ENCODE results near the gene FIBCD1.
A peak's percentile ranks its signal among the peaks of the same experiment; 100 is the strongest.

FIBCD1 gene

GRCh38 chr9:130938652-130939404 is at the start of gene FIBCD1:
Gene FIBCD1, minus strand, starts transcription at chr9:130939247. Its CDS starts 640 bp downstream, at chr9:130938607.
- peak; percentile 10 for DNase-seq

GRCh38 chr9:130988400-130988747 is 49.3 kb upstream of the FIBCD1 start:
- no peak for DNase-seq

- DNase-seq = no peak
These were observed 48.8 kb upstream of the FIBCD1 start for GRCh38 chr9:130987738-130988399.

GRCh38 chr9:130987054-130987453 is 48.0 kb upstream of the FIBCD1 start:
- DNase-seq = no peak

GRCh38 chr9:130986356-130986965 is 47.4 kb upstream of the FIBCD1 start:
- DNase-seq = no peak

GRCh38 chr9:130985606-130986162 is 46.6 kb upstream of the FIBCD1 start:
- no peak for DNase-seq

- no peak for DNase-seq
These were observed 46.0 kb upstream of the FIBCD1 start for GRCh38 chr9:130985029-130985428.

- DNase-seq = no peak
These were observed 45.5 kb upstream of the FIBCD1 start for GRCh38 chr9:130984521-130984920.

- no peak for DNase-seq
These were observed 44.9 kb upstream of the FIBCD1 start for GRCh38 chr9:130983970-130984369.

GRCh38 chr9:130983359-130983670 is 44.3 kb upstream of the FIBCD1 start:
- DNase-seq = no peak

- DNase-seq = no peak
These were observed 43.8 kb upstream of the FIBCD1 start for GRCh38 chr9:130982636-130983358.

GRCh38 chr9:130981756-130982137 is 42.7 kb upstream of the FIBCD1 start:
- no peak for DNase-seq

- DNase-seq = no peak
These were observed 42.1 kb upstream of the FIBCD1 start for GRCh38 chr9:130981002-130981755.

- DNase-seq = no peak
These were observed 41.5 kb upstream of the FIBCD1 start for GRCh38 chr9:130980526-130980925.

GRCh38 chr9:130979591-130980385 is 40.7 kb upstream of the FIBCD1 start:
- DNase-seq = no peak

GRCh38 chr9:130977811-130978221 is 38.8 kb upstream of the FIBCD1 start:
- no peak for DNase-seq

GRCh38 chr9:130975932-130976841 is 37.1 kb upstream of the FIBCD1 start:
- DNase-seq = no peak

GRCh38 chr9:130975156-130975555 is 36.1 kb upstream of the FIBCD1 start:
- DNase-seq = no peak

GRCh38 chr9:130974697-130975096 is 35.6 kb upstream of the FIBCD1 start:
- no peak for DNase-seq

- no peak for DNase-seq
These were observed 34.7 kb upstream of the FIBCD1 start for GRCh38 chr9:130973686-130974281.

Measured in hematopoietic multipotent progenitor cell treated with erythropoietin and hydrocortisone succinate and interleukin-3 and kit ligand, for 8 days (in vitro differentiated cells).